DMS153 (cell line): ENCODE measurements around the gene SCO2.

Source experiments
- DNase-seq: peaks from one replicate; lab custom pipeline; 2025; lab: John Stamatoyannopoulos, UW

The SCO2 gene

DNA sequence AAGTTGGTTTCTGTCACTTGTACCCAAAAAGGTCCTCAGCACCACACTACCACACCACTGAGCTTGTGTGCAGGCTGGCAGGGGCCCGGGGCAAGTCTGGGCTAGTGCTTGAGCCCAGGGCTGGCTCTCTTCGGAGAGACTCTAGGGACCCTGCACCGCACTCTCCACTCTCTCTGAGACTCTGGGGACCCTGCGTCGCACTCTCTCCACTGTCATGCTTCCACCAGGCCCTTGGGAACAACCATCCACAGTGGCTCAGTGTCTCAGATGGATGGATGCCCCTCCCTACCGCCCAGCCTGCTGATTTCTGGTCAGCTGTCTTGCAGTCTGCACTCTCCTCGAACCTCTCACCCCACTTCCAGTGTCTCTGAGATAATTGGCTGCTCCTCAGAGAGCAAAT lies 48.5 kb downstream of the SCO2 start:
- no peak for DNase-seq

DNA sequence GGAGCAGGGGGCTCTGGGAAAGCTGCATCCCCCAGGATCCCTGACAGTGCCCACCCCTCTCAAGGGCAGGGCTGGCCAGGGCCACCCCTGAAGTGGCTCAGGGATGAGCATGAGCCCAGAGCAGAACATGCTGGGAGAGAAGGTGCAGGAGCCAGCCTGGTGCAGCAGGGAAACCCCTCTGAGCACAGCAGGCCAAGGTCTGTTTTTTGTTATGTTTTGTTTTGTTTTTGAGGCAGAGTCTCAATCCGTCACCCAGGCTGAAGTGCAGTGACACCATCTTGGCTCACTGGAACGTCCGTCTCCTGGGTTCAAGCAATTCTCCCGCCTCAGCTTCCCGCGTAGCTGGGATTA lies 49.8 kb downstream of the SCO2 start:
- no peak for DNase-seq

DNA sequence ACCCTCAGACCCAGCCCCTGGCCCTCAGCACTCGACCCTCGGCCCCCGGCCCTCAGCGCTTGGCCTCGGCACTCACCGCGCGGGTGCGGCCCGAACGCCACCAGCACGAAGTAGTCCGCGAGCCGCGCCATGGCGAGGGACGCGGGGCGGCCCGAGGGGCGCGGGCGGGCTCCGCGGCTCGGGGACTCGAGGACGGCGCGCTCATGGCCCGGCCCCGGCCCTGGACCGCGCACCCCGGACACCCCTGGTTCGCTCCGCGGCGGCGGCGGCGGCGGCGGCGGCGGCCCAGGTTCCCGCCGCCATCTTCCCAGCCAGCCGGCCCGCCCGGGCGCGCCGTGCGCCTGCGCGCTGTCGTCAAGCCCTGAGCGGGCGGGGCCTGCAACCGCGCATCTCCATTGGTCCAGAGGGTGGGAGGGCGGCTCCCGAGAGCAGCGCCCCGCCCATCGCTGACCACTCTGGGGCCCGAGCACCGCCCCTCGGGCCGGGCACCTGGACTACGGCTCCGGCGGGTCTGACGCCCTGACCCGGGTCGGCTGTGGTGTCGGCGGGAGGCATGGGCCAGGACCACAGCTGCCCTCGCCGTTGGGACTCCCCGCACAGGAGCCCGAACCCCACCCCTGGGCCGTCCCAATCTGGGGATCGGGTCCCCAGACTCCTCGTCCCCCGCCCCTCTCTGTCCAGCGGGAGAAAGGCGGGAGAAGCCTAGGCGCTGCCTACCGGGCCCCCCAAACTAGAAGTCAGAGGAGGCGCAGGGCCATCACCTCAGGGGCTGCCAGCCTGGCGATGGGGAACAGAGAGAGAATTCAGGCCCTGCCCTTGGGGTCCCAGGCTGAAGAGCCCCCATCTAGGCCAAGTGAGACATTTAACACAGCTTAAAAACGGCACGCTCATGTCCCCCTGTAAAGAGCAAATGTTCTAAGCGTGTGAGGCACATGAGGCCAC lies 50.4 kb downstream of the SCO2 start, which contains the start of gene SBF1:
TSS of gene SBF1 (minus strand) at position 326 of the 942 bp plus-strand sequence. CDS start at position 131, 195 bp downstream.
- DNase-seq, result peak; percentile 68

DNA sequence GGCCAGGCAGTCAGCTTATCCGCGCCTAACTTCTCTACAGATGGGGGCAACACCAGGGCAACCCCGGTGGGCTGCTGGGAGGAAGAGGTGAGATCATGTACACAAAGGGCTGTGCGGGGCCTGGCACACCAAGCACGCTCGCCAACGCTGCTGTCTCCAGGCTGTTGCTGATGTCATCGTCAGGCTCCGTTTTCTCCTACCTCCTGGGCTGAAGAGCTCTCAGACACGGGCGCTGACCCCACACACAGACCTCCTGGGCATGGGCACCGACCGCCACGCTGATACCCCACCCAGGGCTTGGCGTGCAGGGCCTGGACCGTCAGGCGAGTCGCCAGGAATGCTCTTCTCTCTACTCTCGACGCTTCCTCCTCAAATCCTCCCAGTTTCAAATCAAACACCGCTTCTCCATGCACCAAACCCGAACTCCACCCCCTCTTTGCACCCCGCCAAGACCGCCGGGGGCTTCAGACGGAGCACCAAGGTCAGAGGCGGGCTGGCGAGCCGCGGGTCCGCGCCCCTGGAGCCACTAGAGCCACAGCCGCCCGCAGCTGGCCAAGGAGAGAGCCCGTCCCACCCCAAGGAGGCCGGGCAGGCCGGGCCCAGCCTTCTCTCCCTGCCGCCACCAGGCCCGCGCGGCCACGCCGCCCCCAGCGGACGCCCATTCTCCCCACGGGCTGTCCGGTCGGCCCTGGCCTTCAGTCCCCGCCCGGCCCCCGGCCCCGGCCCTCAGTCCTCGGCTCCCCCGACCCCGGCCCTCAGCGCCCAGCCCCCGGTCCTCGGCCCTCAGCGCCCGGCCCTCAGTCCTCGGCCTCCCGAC lies 51.3 kb downstream of the SCO2 start:
- no peak for DNase-seq
